Gastrocnemius medialis (tissue), 4 donors: Measurements from ENCODE around the gene CYYR1.
"Not testable (repeated sequence)": the region's sequence is repeated elsewhere in the genome, so short reads cannot be mapped to it uniquely, and the experiment has no call there.

Source experiments
- CTCF ChIP-seq, 5 experiments: fragments of 450-650 bp in 3 of 5; fragments of 200-600 bp in 2 of 5; sonication (generic) in 2 of 5; IDR thresholded peaks in 4 of 5; conservative IDR thresholded peaks in 1 of 5; 1 replicate in 4 of 5; 2 replicates in 1 of 5; pipeline ENCODE4 v1.5.1; 2016 to 2019; ENCODE audit warnings: antibody characterized with exemption in 5 of 5, mild to moderate bottlenecking in 3 of 5, moderate library complexity in 3 of 5
- POLR2A ChIP-seq, 2 donors: fragments of 450-650 bp; IDR thresholded peaks; one replicate each; pipeline ENCODE4 v1.6.1; 2017; ENCODE audit warnings: antibody characterized with exemption in 2 of 2, mild to moderate bottlenecking in 2 of 2, moderate library complexity in 2 of 2

GRCh38 chr21:26458854-26459253 is 114.2 kb downstream of the CYYR1 start:
- TF ChIP-seq CTCF (IDR thresholded peaks at IDR 0.05 in 4 of 5, conservative IDR thresholded peaks at IDR 0.05 in 1 of 5); POLR2A (IDR thresholded peaks at IDR 0.05): not testable (repeated sequence)
